PC-3 (cell line): ENCODE results near the gene INPP5D. TPM values are rescaled to one million over a fixed set of nuclear protein-coding genes. Genes with fewer than 3 reads are reported as not detected.

Experiments used
- ATAC-seq: fragments of 200-7000 bp; cut with Tn5 transposase; 2 replicates; pipeline ENCODE4 v1.9.1; 2020; ENCODE audit warnings: mild to moderate bottlenecking, moderate library complexity
- Bru-seq: library from RNA; stranded (reverse); fragments of 400-500 nt; gene quantifications from one replicate; lab custom pipeline; 2021; lab: Mats Ljungman, UMichigan
- BruChase-seq, 2 experiments: library from RNA; stranded (reverse); fragments of 400-500 nt; gene quantifications; one replicate each; lab custom pipeline; 2021; lab: Mats Ljungman, UMichigan
- BruUV-seq: library from RNA; stranded (reverse); fragments of 400-500 nt; replicated peaks from 2 replicates; lab custom pipeline; 2021; lab: Mats Ljungman, UMichigan
- CTCF ChIA-PET: fragments of 300-600 bp; sonication (Branson Sonifier 250); formaldehyde crosslinking; loops from one replicate; lab custom pipeline; 2022; ENCODE audit warnings: antibody characterized with exemption; lab: Charles Lee
- POLR2A ChIA-PET: fragments of 300-600 bp; sonication (Branson Sonifier 250); formaldehyde crosslinking; loops from one replicate; lab custom pipeline; 2022; ENCODE audit warnings: antibody characterized with exemption; ENCODE audit not compliant: unreplicated experiment; lab: Charles Lee
- DNase-seq: peaks from one replicate; pipeline ENCODE4 v3.0.0-alpha.2; 2015
- H2AFZ ChIP-seq: fragments of 300-600 bp; sonication (generic); 2 replicates; pipeline ENCODE4 v1.6.0; 2016; ENCODE audit warnings: antibody characterized with exemption, low read length
- H3F3A ChIP-seq: fragments of 300-600 bp; sonication (generic); one replicate; pipeline ENCODE4 v1.6.0; 2017; ENCODE audit warnings: antibody characterized with exemption, low read length, control low read depth, mild to moderate bottlenecking; ENCODE audit not compliant: unreplicated experiment
- H3K27ac ChIP-seq: fragments of 300-600 bp; sonication (generic); 2 replicates; pipeline ENCODE4 v1.5.1; 2016; ENCODE audit warnings: mild to moderate bottlenecking, low read length
- H3K27me3 ChIP-seq: fragments of 300-600 bp; sonication (generic); 2 replicates; pipeline ENCODE4 v1.6.1; 2016; ENCODE audit warnings: low read length, mixed read lengths
- H3K36me3 ChIP-seq: fragments of 300-600 bp; sonication (generic); 2 replicates; pipeline ENCODE4 v1.6.1; 2016; ENCODE audit warnings: low read depth, mixed run types, low read length, mixed read lengths
- H3K4me1 ChIP-seq: fragments of 300-600 bp; sonication (generic); 2 replicates; pipeline ENCODE4 v1.5.1; 2016; ENCODE audit warnings: low read length; ENCODE audit not compliant: insufficient read depth
- H3K4me2 ChIP-seq: fragments of 300-600 bp; sonication (generic); 2 replicates; pipeline ENCODE4 v1.6.0; 2016; ENCODE audit warnings: low read length
- H3K4me3 ChIP-seq: fragments of 300-600 bp; sonication (generic); 2 replicates; pipeline ENCODE4 v1.5.1; 2016; ENCODE audit warnings: mild to moderate bottlenecking, low read length, mixed read lengths
- H3K79me2 ChIP-seq: fragments of 300-600 bp; sonication (generic); 2 replicates; pipeline ENCODE4 v1.6.1; 2017; ENCODE audit warnings: low read length, mixed read lengths
- H3K9ac ChIP-seq: fragments of 300-600 bp; sonication (generic); 2 replicates; pipeline ENCODE4 v1.6.0; 2016; ENCODE audit warnings: mild to moderate bottlenecking, low read length
- H3K9me2 ChIP-seq: fragments of 300-600 bp; sonication (generic); replicated peaks from 2 replicates; pipeline ENCODE4 v1.6.1; 2016; ENCODE audit warnings: mixed run types, low read length, mixed read lengths
- H3K9me3 ChIP-seq: fragments of 300-600 bp; sonication (generic); 2 replicates; pipeline ENCODE4 v1.6.1; 2016; ENCODE audit warnings: low read length, mixed read lengths
- H4K20me1 ChIP-seq: fragments of 300-600 bp; sonication (generic); 2 replicates; pipeline ENCODE4 v1.6.1; 2016; ENCODE audit warnings: low read length, mixed read lengths
- CTCF ChIP-seq: fragments of 300-600 bp; sonication (generic); conservative IDR thresholded peaks from 2 replicates; pipeline ENCODE4 v1.5.1; 2017; ENCODE audit warnings: antibody characterized with exemption, low read depth, mild to moderate bottlenecking, low read length
- EZH2 ChIP-seq: fragments of 300-600 bp; sonication (generic); IDR thresholded peaks from one replicate; pipeline ENCODE4 v1.6.1; 2017; ENCODE audit warnings: antibody characterized with exemption, mild to moderate bottlenecking, low read length; ENCODE audit not compliant: unreplicated experiment
- EZH2phosphoT487 ChIP-seq: fragments of 300-600 bp; sonication (generic); IDR thresholded peaks from 2 replicates; pipeline ENCODE4 v1.6.1; 2018; ENCODE audit warnings: mild to moderate bottlenecking, antibody characterized with exemption, low read length, borderline replicate concordance
- intact Hi-C: fragments of 100-400 bp; cut with micrococcal nuclease; formaldehyde crosslinking; loops from 2 replicates; pipeline ENCODE4 v1.9.0; 2023
- long read RNA-seq: library from polyadenylated mRNA; unstranded; transcript quantifications from one replicate; pipeline ENCODE4 v2.0.0, GENCODE V29; 2021; ENCODE audit not compliant: unreplicated experiment
- total RNA-seq: library from RNA; depleted of rRNA; stranded (reverse); fragments of >200 nt; gene quantifications from 2 replicates; pipeline ENCODE4 v1.2.3, GENCODE V29; 2014; rRNA removed

The INPP5D gene
- total RNA-seq (0.26 and 1.9 TPM in 2 replicates), Bru-seq, nascent RNA (percentile 18 among the genes with signal in this experiment), BruChase-seq, experiment 1, labeled RNA remaining after a 6-hour chase (percentile 12 among the genes with signal in this experiment), BruChase-seq, experiment 2, labeled RNA remaining after a 2-hour chase (percentile 14 among the genes with signal in this experiment)
- long read RNA-seq = 0 reads

- ATAC-seq (no peak), DNase-seq (no peak)
- Histone ChIP-seq H3K36me3 (no peaks in the 10 kb centered on the region), H3K4me1 (no peaks in the 10 kb centered on the region), H3K4me2 (no peak within 1 kb of the TSS), H3K9me3 (no peaks in the 10 kb centered on the region), H4K20me1 (no peaks in the 10 kb centered on the region), H3K27ac (no peak within 1 kb of the TSS), H2AFZ (no peak within 1 kb of the TSS), H3K27me3 (no peaks in the 10 kb centered on the region), H3K9ac (no peak within 1 kb of the TSS), H3K9me2 (no peaks in the 10 kb centered on the region), H3F3A (no peaks in the 10 kb centered on the region), H3K79me2 (no peaks in the 10 kb centered on the region), H3K4me3 (no peak within 1 kb of the TSS)
- no peak for TF ChIP-seq CTCF
- no peak for TF ChIP-seq EZH2phosphoT487
- TF ChIP-seq EZH2 = no peak
- intact Hi-C loops = loop anchor here (10.0 kb wide), 1 partner anchor 185 kb away; the partner anchor contains the start of gene SNORC
- POLR2A ChIA-PET = no interaction called here
- CTCF ChIA-PET = no interaction called here
- no TSS peak for BruUV-seq
Measured at GRCh38 chr2:233059797-233060500, at the start of gene INPP5D. Gene INPP5D, plus strand, starts transcription at chr2:233060342. Its CDS starts 137 bp downstream, at chr2:233060479.

GRCh38 chr2:233010569-233011267 is 49.4 kb upstream of the INPP5D start:
- H3K9me2 ChIP-seq = no peaks in the 10 kb centered on the region
- H3K27ac ChIP-seq = no peak overlapping the region
- no peak for TF ChIP-seq EZH2
- no peak for TF ChIP-seq CTCF
- no peak for TF ChIP-seq EZH2phosphoT487
- H3K9ac ChIP-seq = no peak overlapping the region
- H3K4me1 ChIP-seq = no peaks in the 10 kb centered on the region
- intact Hi-C loops = no loop called here
- H3K9me3 ChIP-seq = no peaks in the 10 kb centered on the region
- no peaks in the 10 kb centered on the region for H3K27me3 ChIP-seq
- no peak overlapping the region for H3K4me3 ChIP-seq
- ChIA-PET CTCF (no interaction called here), POLR2A (no interaction called here)
- no peaks in the 10 kb centered on the region for H4K20me1 ChIP-seq
- ATAC-seq = no peak
- DNase-seq = no peak
- no peaks in the 10 kb centered on the region for H3K79me2 ChIP-seq
- H2AFZ ChIP-seq = no peak overlapping the region
- no peak overlapping the region for H3K4me2 ChIP-seq
- no TSS peak for BruUV-seq
- no peaks in the 10 kb centered on the region for H3F3A ChIP-seq
- no peaks in the 10 kb centered on the region for H3K36me3 ChIP-seq
